Parathyroid adenoma (tissue), 2 donors: ENCODE measurements around the gene SAT2.

Experiments
- H2AFZ ChIP-seq: fragments of 300-600 bp; sonication (generic); one replicate; pipeline ENCODE4 v1.7.0; 2017; ENCODE audit warnings: antibody characterized with exemption, mild to moderate bottlenecking
- H3K27ac ChIP-seq: fragments of 300-600 bp; sonication (generic); one replicate; pipeline ENCODE4 v1.7.0; 2017
- H3K27me3 ChIP-seq: fragments of 300-600 bp; sonication (generic); one replicate; pipeline ENCODE4 v1.7.0; 2017; ENCODE audit warnings: low read length; ENCODE audit not compliant: control insufficient read depth, insufficient read depth
- H3K36me3 ChIP-seq: fragments of 300-600 bp; sonication (generic); one replicate; pipeline ENCODE4 v1.7.0; 2017; ENCODE audit warnings: low read length; ENCODE audit not compliant: control insufficient read depth, insufficient read depth
- H3K4me1 ChIP-seq: fragments of 300-600 bp; sonication (generic); one replicate; pipeline ENCODE4 v1.7.0; 2017; ENCODE audit warnings: control low read depth
- H3K4me2 ChIP-seq: fragments of 300-600 bp; sonication (generic); one replicate; pipeline ENCODE4 v1.7.0; 2017; ENCODE audit warnings: low read length
- H3K4me3 ChIP-seq: fragments of 300-600 bp; sonication (generic); one replicate; pipeline ENCODE4 v1.7.0; 2017; ENCODE audit warnings: low read depth, low read length
- H3K79me2 ChIP-seq: fragments of 300-600 bp; sonication (generic); one replicate; pipeline ENCODE4 v1.7.0; 2017; ENCODE audit warnings: control low read depth
- H3K9ac ChIP-seq: fragments of 300-600 bp; sonication (generic); one replicate; pipeline ENCODE4 v1.7.0; 2017; ENCODE audit warnings: mild to moderate bottlenecking
- H3K9me3 ChIP-seq: fragments of 300-600 bp; sonication (generic); one replicate; pipeline ENCODE4 v1.7.0; 2017; ENCODE audit warnings: low read length; ENCODE audit not compliant: control insufficient read depth
- TF ChIP-seq, protein P1 (sequence below): fragments of 300-600 bp; sonication (generic); IDR thresholded peaks from one replicate; pipeline ENCODE4 v1.7.0; 2017; ENCODE audit warnings: antibody characterized with exemption, mild to moderate bottlenecking
- donor health status: primary hyperparathyroidism.

SAT2 gene

DNA sequence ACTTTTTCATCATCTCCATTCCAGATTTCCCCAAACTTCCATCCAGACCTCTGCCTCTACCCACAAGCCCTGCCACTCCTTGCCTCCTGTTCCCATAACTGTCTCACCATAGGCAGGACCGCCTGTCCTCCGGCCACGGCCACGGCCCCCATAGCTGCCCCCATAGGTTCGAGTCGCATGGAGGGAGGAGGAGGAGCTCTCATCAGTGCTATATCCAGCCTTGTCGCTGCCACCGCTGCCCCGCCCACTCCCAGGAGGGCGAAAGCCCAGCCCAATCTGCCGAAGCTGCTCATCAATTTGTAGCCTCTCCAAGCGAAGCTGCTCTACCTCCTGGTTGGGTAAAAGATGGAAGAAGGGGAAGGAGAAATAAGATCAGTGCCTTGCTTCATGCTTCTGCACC is 34.3 kb downstream of the SAT2 start:
- Histone ChIP-seq H3K36me3 (no peaks in the 10 kb centered on the region), H3K27me3 (no peaks in the 10 kb centered on the region), H2AFZ (no peak overlapping the region), H3K79me2 (no peaks in the 10 kb centered on the region), H3K4me2 (no peak overlapping the region), H3K4me3 (no peak overlapping the region), H3K27ac (no peak overlapping the region), H3K4me1 (peaks cover 4% of the 10 kb centered on the region), H3K9ac (no peak overlapping the region), H3K9me3 (no peaks in the 10 kb centered on the region)
- TF ChIP-seq, protein P1, sequence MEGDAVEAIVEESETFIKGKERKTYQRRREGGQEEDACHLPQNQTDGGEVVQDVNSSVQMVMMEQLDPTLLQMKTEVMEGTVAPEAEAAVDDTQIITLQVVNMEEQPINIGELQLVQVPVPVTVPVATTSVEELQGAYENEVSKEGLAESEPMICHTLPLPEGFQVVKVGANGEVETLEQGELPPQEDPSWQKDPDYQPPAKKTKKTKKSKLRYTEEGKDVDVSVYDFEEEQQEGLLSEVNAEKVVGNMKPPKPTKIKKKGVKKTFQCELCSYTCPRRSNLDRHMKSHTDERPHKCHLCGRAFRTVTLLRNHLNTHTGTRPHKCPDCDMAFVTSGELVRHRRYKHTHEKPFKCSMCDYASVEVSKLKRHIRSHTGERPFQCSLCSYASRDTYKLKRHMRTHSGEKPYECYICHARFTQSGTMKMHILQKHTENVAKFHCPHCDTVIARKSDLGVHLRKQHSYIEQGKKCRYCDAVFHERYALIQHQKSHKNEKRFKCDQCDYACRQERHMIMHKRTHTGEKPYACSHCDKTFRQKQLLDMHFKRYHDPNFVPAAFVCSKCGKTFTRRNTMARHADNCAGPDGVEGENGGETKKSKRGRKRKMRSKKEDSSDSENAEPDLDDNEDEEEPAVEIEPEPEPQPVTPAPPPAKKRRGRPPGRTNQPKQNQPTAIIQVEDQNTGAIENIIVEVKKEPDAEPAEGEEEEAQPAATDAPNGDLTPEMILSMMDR: no peak

- H3K4me3 ChIP-seq: no peak overlapping the region
Observed at GRCh38 chr17:7592422-7593021, 35.1 kb downstream of the SAT2 start.

GRCh38 chr17:7591596-7591995 is 36.0 kb downstream of the SAT2 start:
- Histone ChIP-seq H3K27me3 (no peaks in the 10 kb centered on the region), H3K4me2 (no peak overlapping the region), H3K4me3 (no peak overlapping the region), H3K36me3 (no peaks in the 10 kb centered on the region), H3K4me1 (peaks cover 4% of the 10 kb centered on the region), H3K9ac (no peak overlapping the region), H3K79me2 (no peaks in the 10 kb centered on the region), H3K9me3 (no peaks in the 10 kb centered on the region), H3K27ac (no peak overlapping the region), H2AFZ (no peak overlapping the region)
- TF ChIP-seq, protein P1: no peak

More at GRCh38 chr17:7592422-7593021, 35.1 kb downstream of the SAT2 start:
- Histone ChIP-seq H3K27me3 (no peaks in the 10 kb centered on the region), H3K9ac (no peak overlapping the region), H2AFZ (no peak overlapping the region), H3K79me2 (no peaks in the 10 kb centered on the region), H3K27ac (no peak overlapping the region), H3K4me1 (peaks cover 4% of the 10 kb centered on the region), H3K9me3 (no peaks in the 10 kb centered on the region), H3K4me2 (no peak overlapping the region), H3K36me3 (no peaks in the 10 kb centered on the region)
- TF ChIP-seq, protein P1: no peak

- Histone ChIP-seq H3K27me3 (no peaks in the 10 kb centered on the region), H3K9me3 (no peaks in the 10 kb centered on the region), H2AFZ (no peak overlapping the region), H3K9ac (no peak overlapping the region), H3K27ac (no peak overlapping the region), H3K79me2 (no peaks in the 10 kb centered on the region), H3K4me2 (no peak overlapping the region), H3K36me3 (no peaks in the 10 kb centered on the region), H3K4me1 (peaks cover 4% of the 10 kb centered on the region), H3K4me3 (no peak overlapping the region)
- TF ChIP-seq, protein P1: no peak
Observed at GRCh38 chr17:7590743-7591142, 36.9 kb downstream of the SAT2 start.
